GM12878 (cell line): ENCODE results near the gene CCDC106. TPM values are rescaled to one million over a fixed set of nuclear protein-coding genes. Genes with fewer than 3 reads are reported as not detected.

Source experiments
- ATF7 ChIP-seq: fragments of 450-650 bp; IDR thresholded peaks from 2 replicates; pipeline ENCODE4 v1.6.1; 2016; ENCODE audit warnings: low read depth, mild to moderate bottlenecking
- CHD2 ChIP-seq: IDR thresholded peaks from 2 replicates; pipeline ENCODE4 v1.6.1; 2011; ENCODE audit warnings: low read depth, low read length, improper control_type of control experiment, borderline replicate concordance
- CHD4 ChIP-seq: fragments of 200-600 bp; sonication (generic); IDR thresholded peaks from 2 replicates; pipeline ENCODE4 v1.6.1; 2016; ENCODE audit warnings: mild to moderate bottlenecking
- E2F8 ChIP-seq: fragments of 450-650 bp; IDR thresholded peaks from 2 replicates; pipeline ENCODE4 v1.6.1; 2018; ENCODE audit warnings: mild to moderate bottlenecking, low read depth, moderate library complexity; ENCODE audit not compliant: partially characterized antibody
- EGR1 ChIP-seq, 2 experiments: IDR thresholded peaks; 1 replicate in 1 of 2; 2 replicates in 1 of 2; pipeline ENCODE4 v1.6.1; 2011 to 2012; ENCODE audit warnings: low read depth in 2 of 2, low read length in 2 of 2, borderline replicate concordance in 1 of 2, mild to moderate bottlenecking in 1 of 2, moderate library complexity in 1 of 2
- JUNB ChIP-seq: IDR thresholded peaks from 2 replicates; pipeline ENCODE4 v1.6.1; 2016; ENCODE audit warnings: antibody characterized with exemption, mild to moderate bottlenecking
- MEF2A ChIP-seq: IDR thresholded peaks from 2 replicates; pipeline ENCODE4 v1.6.1; 2011; ENCODE audit warnings: low read depth, mild to moderate bottlenecking, low read length, moderate library complexity; ENCODE audit not compliant: insufficient read depth
- MEF2B ChIP-seq: fragments of 450-650 bp; IDR thresholded peaks from 2 replicates; pipeline ENCODE4 v1.6.1; 2018; ENCODE audit warnings: mild to moderate bottlenecking, moderate library complexity; ENCODE audit not compliant: partially characterized antibody, poor library complexity, severe bottlenecking
- RBBP5 ChIP-seq: fragments of 200-600 bp; sonication (generic); conservative IDR thresholded peaks from 2 replicates; pipeline ENCODE4 v1.6.1; 2016
- RUNX3 ChIP-seq: IDR thresholded peaks from 2 replicates; pipeline ENCODE4 v1.6.1; 2012; ENCODE audit warnings: low read length, inconsistent platforms
- ZNF274 ChIP-seq: IDR thresholded peaks from one replicate; pipeline ENCODE4 v1.8.0; 2011; ENCODE audit not compliant: insufficient read length, insufficient read depth
- polyA plus RNA-seq, 11 experiments: library from polyadenylated mRNA; depleted of rRNA in 4 of 11; unstranded in 6 of 11; stranded (reverse) in 5 of 11; fragments of >200 nt; fragmentation: Nextera tagmentation in 4 of 11; fragmentation: Illumina TruSeq in 1 of 11; extraction: Ambion mirVana in 4 of 11; extraction: Trizol in 1 of 11; gene quantifications; 1 replicate in 1 of 11; 2 replicates in 10 of 11; pipeline versions ENCODE4 v1.2.1 to v1.2.3, GENCODE V29; 2011 to 2016; ENCODE audit warnings: inconsistent platforms in 2 of 11, missing spikeins in 2 of 11, low read depth in 1 of 11
- total RNA-seq, 4 experiments: library from RNA; depleted of rRNA in 3 of 4; stranded (reverse); fragments of >200 nt in 3 of 4; fragmentation: Illumina TruSeq in 1 of 4; extraction: Trizol in 1 of 4; gene quantifications; 2 replicates each; pipeline versions ENCODE4 v1.2.1 to v1.2.3, GENCODE V29; 2013 to 2021
- TF ChIP-seq, protein P1 (sequence below): fragments of 450-650 bp; IDR thresholded peaks from 2 replicates; pipeline ENCODE4 v1.6.1; 2016; ENCODE audit warnings: mild to moderate bottlenecking, moderate library complexity, borderline replicate concordance
- TF ChIP-seq, protein P2 (sequence below): fragments of 450-650 bp; IDR thresholded peaks from 2 replicates; pipeline ENCODE4 v1.6.1; 2016; ENCODE audit warnings: mild to moderate bottlenecking
- TF ChIP-seq, protein P3 (sequence below): fragments of 450-650 bp; conservative IDR thresholded peaks from 2 replicates; pipeline ENCODE4 v1.6.1; 2017; ENCODE audit warnings: mild to moderate bottlenecking, moderate library complexity
- TF ChIP-seq, protein P4 (sequence below): IDR thresholded peaks from 2 replicates; pipeline ENCODE4 v1.6.1; 2012; ENCODE audit warnings: low read depth, low read length, improper control_type of control experiment
- TF ChIP-seq, protein P5 (sequence below): fragments of 450-650 bp; IDR thresholded peaks from 2 replicates; pipeline ENCODE4 v1.6.1; 2018; ENCODE audit warnings: borderline replicate concordance, mild to moderate bottlenecking; ENCODE audit not compliant: partially characterized antibody

The CCDC106 gene
- total and polyA plus RNA-seq, 10 of the 15 experiments (the other 5 are each of a cell fraction or from before 2014, with no cell fraction given): 0.04 to 35.9 (median 19.8) TPM

DNA sequence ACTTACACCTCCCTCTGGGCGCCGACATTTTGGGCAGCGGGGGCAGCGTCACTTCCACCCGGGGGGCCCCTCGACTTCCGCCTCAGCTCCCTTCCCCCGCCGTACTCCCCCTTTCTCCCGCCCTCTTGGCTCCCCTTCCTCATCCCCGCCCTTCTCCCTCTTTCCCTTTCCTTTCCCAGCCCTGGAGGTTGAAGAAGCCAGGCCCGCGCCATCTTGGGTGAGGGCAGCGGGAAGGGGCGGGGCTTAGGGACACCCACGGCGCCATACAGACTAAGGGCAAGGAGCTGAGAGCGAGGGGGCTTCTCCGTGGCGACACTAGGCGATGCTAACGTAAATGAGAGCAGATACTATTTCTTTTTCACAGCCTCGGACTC is 48.6 kb upstream of the CCDC106 start, which contains the start of gene FIZ1 (continued):
- TF ChIP-seq E2F8 (peak; percentile 22), ATF7 (peak; percentile 33; the same call in 1 of the 2 replicates), JUNB (no peak), MEF2A (no peak), RBBP5 (no peak), EGR1 (IDR thresholded peaks at IDR 0.05; ENCODE audit: borderline replicate concordance in 1 of 2, low read depth in 2 of 2, low read length in 2 of 2) (peak in 1 of 2 experiments; percentile 55; a peak in 1 of 3 replicates), MEF2B (no peak), CHD4 (no peak), ZNF274 (no peak), RUNX3 (no peak), CHD2 (peak; percentile 76; the same call in 1 of the 2 replicates)
- TF ChIP-seq, protein P1, sequence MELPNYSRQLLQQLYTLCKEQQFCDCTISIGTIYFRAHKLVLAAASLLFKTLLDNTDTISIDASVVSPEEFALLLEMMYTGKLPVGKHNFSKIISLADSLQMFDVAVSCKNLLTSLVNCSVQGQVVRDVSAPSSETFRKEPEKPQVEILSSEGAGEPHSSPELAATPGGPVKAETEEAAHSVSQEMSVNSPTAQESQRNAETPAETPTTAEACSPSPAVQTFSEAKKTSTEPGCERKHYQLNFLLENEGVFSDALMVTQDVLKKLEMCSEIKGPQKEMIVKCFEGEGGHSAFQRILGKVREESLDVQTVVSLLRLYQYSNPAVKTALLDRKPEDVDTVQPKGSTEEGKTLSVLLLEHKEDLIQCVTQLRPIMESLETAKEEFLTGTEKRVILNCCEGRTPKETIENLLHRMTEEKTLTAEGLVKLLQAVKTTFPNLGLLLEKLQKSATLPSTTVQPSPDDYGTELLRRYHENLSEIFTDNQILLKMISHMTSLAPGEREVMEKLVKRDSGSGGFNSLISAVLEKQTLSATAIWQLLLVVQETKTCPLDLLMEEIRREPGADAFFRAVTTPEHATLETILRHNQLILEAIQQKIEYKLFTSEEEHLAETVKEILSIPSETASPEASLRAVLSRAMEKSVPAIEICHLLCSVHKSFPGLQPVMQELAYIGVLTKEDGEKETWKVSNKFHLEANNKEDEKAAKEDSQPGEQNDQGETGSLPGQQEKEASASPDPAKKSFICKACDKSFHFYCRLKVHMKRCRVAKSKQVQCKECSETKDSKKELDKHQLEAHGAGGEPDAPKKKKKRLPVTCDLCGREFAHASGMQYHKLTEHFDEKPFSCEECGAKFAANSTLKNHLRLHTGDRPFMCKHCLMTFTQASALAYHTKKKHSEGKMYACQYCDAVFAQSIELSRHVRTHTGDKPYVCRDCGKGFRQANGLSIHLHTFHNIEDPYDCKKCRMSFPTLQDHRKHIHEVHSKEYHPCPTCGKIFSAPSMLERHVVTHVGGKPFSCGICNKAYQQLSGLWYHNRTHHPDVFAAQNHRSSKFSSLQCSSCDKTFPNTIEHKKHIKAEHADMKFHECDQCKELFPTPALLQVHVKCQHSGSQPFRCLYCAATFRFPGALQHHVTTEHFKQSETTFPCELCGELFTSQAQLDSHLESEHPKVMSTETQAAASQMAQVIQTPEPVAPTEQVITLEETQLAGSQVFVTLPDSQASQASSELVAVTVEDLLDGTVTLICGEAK: peak; percentile 93
- TF ChIP-seq, protein P2, sequence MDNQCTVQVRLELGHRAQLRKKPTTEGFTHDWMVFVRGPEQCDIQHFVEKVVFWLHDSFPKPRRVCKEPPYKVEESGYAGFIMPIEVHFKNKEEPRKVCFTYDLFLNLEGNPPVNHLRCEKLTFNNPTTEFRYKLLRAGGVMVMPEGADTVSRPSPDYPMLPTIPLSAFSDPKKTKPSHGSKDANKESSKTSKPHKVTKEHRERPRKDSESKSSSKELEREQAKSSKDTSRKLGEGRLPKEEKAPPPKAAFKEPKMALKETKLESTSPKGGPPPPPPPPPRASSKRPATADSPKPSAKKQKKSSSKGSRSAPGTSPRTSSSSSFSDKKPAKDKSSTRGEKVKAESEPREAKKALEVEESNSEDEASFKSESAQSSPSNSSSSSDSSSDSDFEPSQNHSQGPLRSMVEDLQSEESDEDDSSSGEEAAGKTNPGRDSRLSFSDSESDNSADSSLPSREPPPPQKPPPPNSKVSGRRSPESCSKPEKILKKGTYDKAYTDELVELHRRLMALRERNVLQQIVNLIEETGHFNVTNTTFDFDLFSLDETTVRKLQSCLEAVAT: no peak
- TF ChIP-seq, protein P3, sequence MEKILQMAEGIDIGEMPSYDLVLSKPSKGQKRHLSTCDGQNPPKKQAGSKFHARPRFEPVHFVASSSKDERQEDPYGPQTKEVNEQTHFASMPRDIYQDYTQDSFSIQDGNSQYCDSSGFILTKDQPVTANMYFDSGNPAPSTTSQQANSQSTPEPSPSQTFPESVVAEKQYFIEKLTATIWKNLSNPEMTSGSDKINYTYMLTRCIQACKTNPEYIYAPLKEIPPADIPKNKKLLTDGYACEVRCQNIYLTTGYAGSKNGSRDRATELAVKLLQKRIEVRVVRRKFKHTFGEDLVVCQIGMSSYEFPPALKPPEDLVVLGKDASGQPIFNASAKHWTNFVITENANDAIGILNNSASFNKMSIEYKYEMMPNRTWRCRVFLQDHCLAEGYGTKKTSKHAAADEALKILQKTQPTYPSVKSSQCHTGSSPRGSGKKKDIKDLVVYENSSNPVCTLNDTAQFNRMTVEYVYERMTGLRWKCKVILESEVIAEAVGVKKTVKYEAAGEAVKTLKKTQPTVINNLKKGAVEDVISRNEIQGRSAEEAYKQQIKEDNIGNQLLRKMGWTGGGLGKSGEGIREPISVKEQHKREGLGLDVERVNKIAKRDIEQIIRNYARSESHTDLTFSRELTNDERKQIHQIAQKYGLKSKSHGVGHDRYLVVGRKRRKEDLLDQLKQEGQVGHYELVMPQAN: no peak
- TF ChIP-seq, protein P4, sequence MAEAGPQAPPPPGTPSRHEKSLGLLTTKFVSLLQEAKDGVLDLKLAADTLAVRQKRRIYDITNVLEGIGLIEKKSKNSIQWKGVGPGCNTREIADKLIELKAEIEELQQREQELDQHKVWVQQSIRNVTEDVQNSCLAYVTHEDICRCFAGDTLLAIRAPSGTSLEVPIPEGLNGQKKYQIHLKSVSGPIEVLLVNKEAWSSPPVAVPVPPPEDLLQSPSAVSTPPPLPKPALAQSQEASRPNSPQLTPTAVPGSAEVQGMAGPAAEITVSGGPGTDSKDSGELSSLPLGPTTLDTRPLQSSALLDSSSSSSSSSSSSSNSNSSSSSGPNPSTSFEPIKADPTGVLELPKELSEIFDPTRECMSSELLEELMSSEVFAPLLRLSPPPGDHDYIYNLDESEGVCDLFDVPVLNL: no peak
- TF ChIP-seq, protein P5, sequence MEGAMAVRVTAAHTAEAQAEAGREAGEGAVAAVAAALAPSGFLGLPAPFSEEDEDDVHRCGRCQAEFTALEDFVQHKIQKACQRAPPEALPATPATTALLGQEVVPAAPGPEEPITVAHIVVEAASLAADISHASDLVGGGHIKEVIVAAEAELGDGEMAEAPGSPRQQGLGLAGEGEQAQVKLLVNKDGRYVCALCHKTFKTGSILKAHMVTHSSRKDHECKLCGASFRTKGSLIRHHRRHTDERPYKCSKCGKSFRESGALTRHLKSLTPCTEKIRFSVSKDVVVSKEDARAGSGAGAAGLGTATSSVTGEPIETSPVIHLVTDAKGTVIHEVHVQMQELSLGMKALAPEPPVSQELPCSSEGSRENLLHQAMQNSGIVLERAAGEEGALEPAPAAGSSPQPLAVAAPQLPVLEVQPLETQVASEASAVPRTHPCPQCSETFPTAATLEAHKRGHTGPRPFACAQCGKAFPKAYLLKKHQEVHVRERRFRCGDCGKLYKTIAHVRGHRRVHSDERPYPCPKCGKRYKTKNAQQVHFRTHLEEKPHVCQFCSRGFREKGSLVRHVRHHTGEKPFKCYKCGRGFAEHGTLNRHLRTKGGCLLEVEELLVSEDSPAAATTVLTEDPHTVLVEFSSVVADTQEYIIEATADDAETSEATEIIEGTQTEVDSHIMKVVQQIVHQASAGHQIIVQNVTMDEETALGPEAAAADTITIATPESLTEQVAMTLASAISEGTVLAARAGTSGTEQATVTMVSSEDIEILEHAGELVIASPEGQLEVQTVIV: no peak
